Heart right ventricle (tissue), 16 donors: ENCODE results near the gene ARL16. TPM values are rescaled to one million over a fixed set of nuclear protein-coding genes. Genes with fewer than 3 reads are reported as not detected.

Experiments used
- ATAC-seq, 8 donors: fragments of 200-7000 bp; cut with Tn5 transposase; one replicate each; pipeline ENCODE4 v1.9.1; 2020; ENCODE audit warnings: mild to moderate bottlenecking in 8 of 8, moderate library complexity in 8 of 8, moderate number of reproducible peaks in 1 of 8
- DNase-seq, 2 donors: peaks; one replicate each; pipeline ENCODE4 v3.0.0-alpha.2; 2020
- H3K27ac ChIP-seq, 10 donors: fragments of 200-600 bp; sonication (generic) in 2 of 10; one replicate each; pipeline versions ENCODE4 v1.5.0 to v1.8.0; 2020 to 2022; ENCODE audit warnings: mild to moderate bottlenecking in 3 of 10
- H3K27me3 ChIP-seq, 7 donors: fragments of 200-600 bp; one replicate each; pipeline ENCODE4 v1.8.0; 2021 to 2022; ENCODE audit warnings: mild to moderate bottlenecking in 2 of 7
- H3K36me3 ChIP-seq, 9 donors: fragments of 200-600 bp; sonication (generic) in 1 of 9; one replicate each; pipeline versions ENCODE4 v1.5.0 to v1.8.0; 2020 to 2022; ENCODE audit warnings: mild to moderate bottlenecking in 2 of 9
- H3K4me1 ChIP-seq, 9 donors: fragments of 200-600 bp; sonication (generic) in 1 of 9; one replicate each; pipeline versions ENCODE4 v1.5.0 to v1.8.0; 2020 to 2022; ENCODE audit warnings: mild to moderate bottlenecking in 4 of 9
- H3K4me3 ChIP-seq, 10 donors: fragments of 200-600 bp; sonication (generic) in 2 of 10; one replicate each; pipeline versions ENCODE4 v1.5.0 to v1.8.0; 2020 to 2022; ENCODE audit warnings: mild to moderate bottlenecking in 7 of 10, moderate library complexity in 2 of 10
- H3K9me3 ChIP-seq, 11 donors: fragments of 200-600 bp in 10 of 11; sonication (generic) in 2 of 11; one replicate each; pipeline versions ENCODE4 v1.5.0 to v1.8.0; 2013 to 2022; ENCODE audit warnings: mild to moderate bottlenecking in 2 of 11, control low read depth in 1 of 11, moderate library complexity in 1 of 11
- CTCF ChIP-seq, 9 donors: fragments of 200-600 bp; sonication (generic) in 2 of 9; IDR thresholded peaks; one replicate each; pipeline versions ENCODE4 v1.5.0 to v1.8.0; 2021 to 2022; ENCODE audit warnings: antibody characterized with exemption in 9 of 9, mild to moderate bottlenecking in 5 of 9, moderate library complexity in 1 of 9
- WGBS, 2 donors: extraction: QIAGEN DNeasy Blood & Tissue Kit; methylation state at CpG; one replicate each; pipeline ENCODE4 v1.1.7; 2013; ENCODE audit warnings: inconsistent platforms in 1 of 2; 5-methylcytosine and 5-hydroxymethylcytosine counted together
- intact Hi-C, 10 donors: fragments of 100-400 bp; cut with DNase I; formaldehyde crosslinking; loops; one replicate each; pipeline versions ENCODE4 v1.11.1 to v1.14.2; 2022
- polyA plus RNA-seq, 2 donors: library from polyadenylated mRNA; stranded (reverse); fragments of 200-250 nt; gene quantifications; one replicate each; pipeline ENCODE4 v1.2.3, GENCODE V29; 2013
- total RNA-seq, 10 donors: library from RNA; stranded (reverse); fragmentation: NEBNext Ultra II Directional in 3 of 10; extraction: Animal tissue kit (Norgen Biotek cat#: 25700) in 3 of 10; gene quantifications; one replicate each; pipeline versions ENCODE4 v1.2.1 to v1.2.4, GENCODE V29; 2021 to 2023
- donor health status: Arrhythmogenic right ventricular cardiomyopathy.
- donor health status: ischemic (EF 13 %, LVEDD 7.1; RV severe dilation, severe dysfunction).
- donor health status: healthy with polysubstance abuse.
- donor health status: DM: no; HTN: yes; CAD: no.
- donor health status: DM: no; HTN: no; CAD: no.
- donor health status: ischemic (EF 25% LVEDD 6.9; RV normal size, moderate dysfunction).
- donor health status: ischemic (EF 25% LVEDD 5.7; RV mildly dilated, moderate dysfunction).
- donor health status: healthy.
- donor health status: DM: yes; HTN: yes; CAD: no.
- donor health status: Ischemic cardiomyopathy.
- donor health status: ischemic (EF 35%, LVEDD 5.7; RV mildly dilated, moderate dysfunction).
- donor health status: nonischemic (EF 11% LVEDD 7.7; RV severe dilation, severe dysfunction).
- donor health status: DM: yes; HTN: yes; CAD: no.
- donor health status: PGD.
- donor health status: ischemic (EF 29% LVEDD 5.4; RV normal size, mild dysfunction).
- donor health status: nonischemic (EF 23%, LVEDD 6.1; RV moderate dilation, normal function).

The ARL16 gene
- total and polyA plus RNA-seq, 12 donors = 11.1 to 41.2 (median 16.7) TPM

- WGBS, 2 donors = 64 to 65% methylated on average over 5 of the region's 5 CpGs
- peaks cover 0 to 24% (median 0%) of the 10 kb centered on the region in 9 donors for H3K4me1 ChIP-seq
- no peak for ATAC-seq
- peaks cover 0 to 3% (median 0%) of the 10 kb centered on the region in 9 donors for H3K36me3 ChIP-seq
- intact Hi-C loops = no loop called here
- peaks cover 0 to 7% (median 1%) of the 10 kb centered on the region in 7 donors for H3K27me3 ChIP-seq
- TF ChIP-seq CTCF (IDR thresholded peaks at IDR 0.05) = no peak
- no peak for DNase-seq
- no peak overlapping the region for H3K4me3 ChIP-seq
- H3K27ac ChIP-seq = no peak overlapping the region
- H3K9me3 ChIP-seq = no peaks in the 10 kb centered on the region
Measured at GRCh38 chr17:81659038-81659437, 24.6 kb downstream of the ARL16 start.

- intact Hi-C loops = no loop called here
- peaks cover 0 to 23% (median 14%) of the 10 kb centered on the region in 7 donors for H3K27me3 ChIP-seq
- H3K4me3 ChIP-seq = no peak overlapping the region
- no peak for DNase-seq
- no peaks in the 10 kb centered on the region for H3K9me3 ChIP-seq
- H3K4me1 ChIP-seq = peaks cover 0 to 24% (median 0%) of the 10 kb centered on the region in 9 donors
- no peaks in the 10 kb centered on the region for H3K36me3 ChIP-seq
- peak in 5 of 8 donors; percentile 26 to 48 (median 35) for ATAC-seq
- no peak for TF ChIP-seq CTCF (IDR thresholded peaks at IDR 0.05)
- no peak overlapping the region for H3K27ac ChIP-seq
- WGBS, 2 donors = 43 to 54% methylated on average over 4 of the region's 4 CpGs
Measured at GRCh38 chr17:81656835-81657234, 26.8 kb downstream of the ARL16 start.

- H3K36me3 ChIP-seq = no peaks in the 10 kb centered on the region
- peaks cover 0 to 29% (median 14%) of the 10 kb centered on the region in 7 donors for H3K27me3 ChIP-seq
- DNase-seq = no peak
- 78 to 79% methylated on average over 14 to 15 of the region's 15 CpGs for WGBS, 2 donors
- no peak for TF ChIP-seq CTCF (IDR thresholded peaks at IDR 0.05)
- peaks cover 0 to 24% (median 0%) of the 10 kb centered on the region in 9 donors for H3K4me1 ChIP-seq
- H3K4me3 ChIP-seq = no peak within 1 kb of the TSS
- H3K9me3 ChIP-seq = no peaks in the 10 kb centered on the region
- H3K27ac ChIP-seq = no peak within 1 kb of the TSS
- intact Hi-C loops = no loop called here
- ATAC-seq = peak in 2 of 8 donors; percentile 21 to 22
Measured at GRCh38 chr17:81656118-81656743, 27.4 kb downstream of the ARL16 start, which contains the start of gene PDE6G. Gene PDE6G (minus strand): TSS chr17:81656542. CDS start chr17:81653305, 3,237 bp downstream.

GRCh38 chr17:81655378-81656117, 28.0 kb downstream of the ARL16 start:
- intact Hi-C loops = no loop called here
- Histone ChIP-seq H3K9me3 (no peaks in the 10 kb centered on the region), H3K27me3 (peaks cover 0 to 34% (median 21%) of the 10 kb centered on the region in 7 donors), H3K4me3 (no peak overlapping the region), H3K4me1 (peaks cover 0 to 24% (median 0%) of the 10 kb centered on the region in 9 donors), H3K36me3 (no peaks in the 10 kb centered on the region), H3K27ac (no peak overlapping the region)
- WGBS, 2 donors = 72 to 77% methylated on average over 18 of the region's 18 CpGs
- no peak for DNase-seq
- TF ChIP-seq CTCF (IDR thresholded peaks at IDR 0.05) = no peak
- ATAC-seq = peak in 2 of 8 donors; percentile 7 to 17
